Endothelial cell of umbilical vein (primary cell): ENCODE results near the gene CHRM1. TPM values are rescaled to one million over a fixed set of nuclear protein-coding genes. Genes with fewer than 3 reads are reported as not detected.
"Not testable (repeated sequence)": the region's sequence is repeated elsewhere in the genome, so short reads cannot be mapped to it uniquely, and the experiment has no call there.

Experiments
- BruUV-seq: library from RNA; stranded (reverse); fragments of 400-500 nt; replicated peaks from 2 replicates; lab custom pipeline; 2021; lab: Mats Ljungman, UMichigan
- CTCF ChIA-PET: fragments of 300-600, 350-600 bp; sonication (Branson Sonifier 250); formaldehyde crosslinking; loops from one replicate; lab custom pipeline; 2021; ENCODE audit warnings: antibody characterized with exemption, inconsistent platforms; lab: Charles Lee
- POLR2A ChIA-PET: fragments of 300-600, 350-600 bp; sonication (Branson Sonifier 250); formaldehyde crosslinking; loops from one replicate; lab custom pipeline; 2021; ENCODE audit warnings: antibody characterized with exemption, inconsistent platforms; lab: Charles Lee
- DNase-seq: peaks from one replicate; pipeline ENCODE4 v3.0.0-alpha.2; 2011; ENCODE audit warnings: low read depth, low spot score
- FAIRE-seq: peaks from 2 replicates; lab custom pipeline; 2011; peaks lifted over from hg19 to GRCh38; lab: Jason Lieb, UNC
- H2AFZ ChIP-seq: 2 replicates; pipeline ENCODE4 v1.6.0; 2012; ENCODE audit warnings: low read depth, low read length, control low read depth, inconsistent platforms
- H3K27ac ChIP-seq: 2 replicates; pipeline ENCODE4 v1.5.1; 2011; ENCODE audit warnings: low read depth, mild to moderate bottlenecking, control low read depth, low read length, moderate library complexity; ENCODE audit not compliant: insufficient read depth
- H3K27me3 ChIP-seq, 2 experiments: 2 replicates each; pipeline versions ENCODE4 v1.6.0 to v1.6.1; 2011; ENCODE audit warnings: low read length in 2 of 2, mixed read lengths in 1 of 2; ENCODE audit not compliant: control insufficient read depth in 2 of 2, insufficient read depth in 2 of 2
- H3K36me3 ChIP-seq, 2 experiments: 2 replicates in 1 of 2; 3 replicates in 1 of 2; pipeline ENCODE4 v1.5.1; 2011; ENCODE audit warnings: low read length in 2 of 2, mild to moderate bottlenecking in 1 of 2, moderate library complexity in 1 of 2; ENCODE audit not compliant: control insufficient read depth in 2 of 2, insufficient read depth in 2 of 2; ENCODE audit errors: extremely low read depth in 1 of 2
- H3K4me1 ChIP-seq: 3 replicates; pipeline ENCODE4 v1.5.1; 2011; ENCODE audit warnings: mild to moderate bottlenecking, low read length; ENCODE audit not compliant: control insufficient read depth, insufficient read depth; ENCODE audit errors: extremely low read depth
- H3K4me2 ChIP-seq: 2 replicates; pipeline ENCODE4 v1.6.1; 2011; ENCODE audit warnings: low read length, control low read depth, mixed read lengths; ENCODE audit not compliant: insufficient read depth
- H3K4me3 ChIP-seq, 3 experiments: fragments of 200-600 bp in 1 of 3; sonication (generic), shearing (Covaris generic) in 1 of 3; replicated peaks in 1 of 3; 2 replicates each; pipeline ENCODE4 v1.5.1; 2011 to 2016; ENCODE audit warnings: control low read depth in 3 of 3, low read length in 3 of 3, mild to moderate bottlenecking in 2 of 3, inconsistent platforms in 1 of 3, low read depth in 1 of 3, moderate library complexity in 1 of 3; ENCODE audit not compliant: insufficient read depth in 1 of 3
- H3K79me2 ChIP-seq: 2 replicates; pipeline ENCODE4 v1.6.0; 2012; ENCODE audit warnings: low read length, inconsistent platforms; ENCODE audit not compliant: control insufficient read depth, insufficient read depth
- H3K9ac ChIP-seq: replicated peaks from 2 replicates; pipeline ENCODE3; 2011; ENCODE audit warnings: low read length, control low read depth; ENCODE audit not compliant: insufficient read depth; ENCODE audit errors: extremely low read depth
- H3K9me1 ChIP-seq: replicated peaks from 3 replicates; pipeline ENCODE4 v1.6.0; 2011; ENCODE audit warnings: mild to moderate bottlenecking, low read length; ENCODE audit not compliant: control insufficient read depth, insufficient read depth; ENCODE audit errors: extremely low read depth
- H3K9me3 ChIP-seq: replicated peaks from 2 replicates; pipeline ENCODE4 v1.5.1; 2012; ENCODE audit warnings: low read length, inconsistent platforms; ENCODE audit not compliant: control insufficient read depth, insufficient read depth
- H4K20me1 ChIP-seq: replicated peaks from 2 replicates; pipeline ENCODE3; 2011; ENCODE audit warnings: mild to moderate bottlenecking, low read length; ENCODE audit not compliant: control insufficient read depth, insufficient read depth; ENCODE audit errors: extremely low read depth
- CTCF ChIP-seq, 2 donors: IDR thresholded peaks; 1 replicate in 1 of 2; 2 replicates in 1 of 2; pipeline ENCODE4 v1.5.1; 2011; ENCODE audit warnings: low read length in 2 of 2, mild to moderate bottlenecking in 2 of 2, moderate library complexity in 2 of 2, control low read depth in 1 of 2, inconsistent platforms in 1 of 2, low read depth in 1 of 2; ENCODE audit not compliant: insufficient read depth in 1 of 2; ENCODE audit errors: extremely low read depth in 1 of 2
- EZH2 ChIP-seq: IDR thresholded peaks from 2 replicates; pipeline ENCODE4 v1.6.1; 2012; ENCODE audit warnings: borderline replicate concordance, low read depth, mild to moderate bottlenecking, moderate library complexity, low read length, inconsistent platforms; ENCODE audit not compliant: severe bottlenecking
- FOS ChIP-seq: IDR thresholded peaks from 2 replicates; pipeline ENCODE4 v1.6.1; 2011; ENCODE audit warnings: mild to moderate bottlenecking, low read length, moderate library complexity, borderline replicate concordance; ENCODE audit not compliant: insufficient read depth
- GATA2 ChIP-seq: IDR thresholded peaks from 2 replicates; pipeline ENCODE4 v1.7.0; 2011; ENCODE audit warnings: low read depth, mild to moderate bottlenecking, moderate library complexity, mixed read lengths, low read length; ENCODE audit not compliant: insufficient read length, insufficient read depth
- JUN ChIP-seq: IDR thresholded peaks from 2 replicates; pipeline ENCODE4 v1.6.1; 2011; ENCODE audit warnings: borderline replicate concordance, low read depth; ENCODE audit not compliant: insufficient read length, insufficient read depth
- MAX ChIP-seq: IDR thresholded peaks from 2 replicates; pipeline ENCODE4 v1.6.1; 2011; ENCODE audit not compliant: insufficient read depth, insufficient read length
- MYC ChIP-seq: IDR thresholded peaks from one replicate; pipeline ENCODE4 v1.6.1; 2011; ENCODE audit warnings: mild to moderate bottlenecking, low read depth, low read length
- POLR2A ChIP-seq: IDR thresholded peaks from 2 replicates; pipeline ENCODE4 v1.6.1; 2012; ENCODE audit warnings: low read depth, mild to moderate bottlenecking, control low read depth, low read length
- POLR2AphosphoS5 ChIP-seq: IDR thresholded peaks from 2 replicates; pipeline ENCODE4 v1.6.1; 2012; ENCODE audit warnings: low read depth, mild to moderate bottlenecking, control low read depth, low read length, moderate library complexity; ENCODE audit not compliant: insufficient read depth
- dilution Hi-C: fragments of 300-500 bp; cut with MboI; formaldehyde crosslinking; loops from one replicate; pipeline ENCODE4 v1.15.0; 2019; ENCODE audit warnings: low sequenced_read_pairs; ENCODE audit not compliant: extremely low pct_ligation_motif_present
- intact Hi-C: fragments of 100-400 bp; cut with micrococcal nuclease; formaldehyde crosslinking; loops from one replicate; pipeline ENCODE4 v1.10.0; 2022
- polyA plus RNA-seq, 4 experiments: library from polyadenylated mRNA; depleted of rRNA in 3 of 4; stranded (reverse) in 3 of 4; unstranded in 1 of 4; fragments of >200 nt; gene quantifications; 2 replicates each; pipeline versions ENCODE4 v1.2.1 to v1.2.3, GENCODE V29; 2011 to 2012; ENCODE audit warnings: missing spikeins in 1 of 4
- total RNA-seq: library from RNA; stranded (reverse); gene quantifications from 2 replicates; pipeline ENCODE4 v1.2.3, GENCODE V29; 2021

The CHRM1 gene
- total and polyA plus RNA-seq, 2 donors (not counting 3 experiments of a cell fraction or from before 2014, with no cell fraction given): not detected

GRCh38 chr11:62860835-62861563, 60.2 kb downstream of the CHRM1 start:
- ChIA-PET CTCF (interaction anchor here (0.6 to 7.2 kb wide), 6 partner anchors 9 to 220 kb away, joined by 3 to 105 read pairs (median 3); partner anchors contain the start of genes STX5 and TMEM179B), POLR2A (interaction anchor here (1.3 kb wide), 1 partner anchor 20 kb away, joined by 6 read pairs; no protein-coding TSS in a partner anchor)
- no peak for TF ChIP-seq POLR2AphosphoS5
- no peak for TF ChIP-seq POLR2A
- no peak for TF ChIP-seq MYC
- TF ChIP-seq EZH2: no peak
- no peak for TF ChIP-seq MAX
- TF ChIP-seq JUN: no peak
- no peak for TF ChIP-seq FOS
- no peak for TF ChIP-seq CTCF (IDR thresholded peaks at IDR 0.05; ENCODE audit: extremely low read depth in 1 of 2, insufficient read depth in 1 of 2, low read depth in 1 of 2, low read length in 2 of 2)
- TF ChIP-seq GATA2: no peak
- Histone ChIP-seq H3K4me3 (no peak overlapping the region), H3K27ac (no peak overlapping the region), H4K20me1 (no peaks in the 10 kb centered on the region), H3K79me2 (peaks cover 48% of the 10 kb centered on the region), H3K9ac (no peak overlapping the region), H3K4me1 (peaks cover 6% of the 10 kb centered on the region), H3K36me3 (no peaks in the 10 kb centered on the region), H3K9me1 (no peaks in the 10 kb centered on the region), H3K9me3 (no peaks in the 10 kb centered on the region), H3K4me2 (no peak overlapping the region), H2AFZ (no peak overlapping the region), H3K27me3 (no peaks in the 10 kb centered on the region)
- BruUV-seq: no TSS peak
- dilution Hi-C loops: no loop called here
- FAIRE-seq (no peak), DNase-seq (no peak)
- intact Hi-C loops: no loop called here

- H3K27me3 ChIP-seq, H2AFZ ChIP-seq, CTCF ChIA-PET, POLR2A ChIA-PET, H3K9me3 ChIP-seq, H4K20me1 ChIP-seq, dilution Hi-C loops, H3K9me1 ChIP-seq, H3K27ac ChIP-seq, H3K4me1 ChIP-seq, H3K36me3 ChIP-seq, H3K9ac ChIP-seq, intact Hi-C loops, FAIRE-seq, BruUV-seq, H3K4me3 ChIP-seq, DNase-seq, H3K4me2 ChIP-seq: not testable (repeated sequence)
- H3K79me2 ChIP-seq: peaks cover 49% of the 10 kb centered on the region
Measured at GRCh38 chr11:62859281-62859703, 61.9 kb downstream of the CHRM1 start.
